GM12875 (cell line): ENCODE data around the gene ZBTB7C.

ENCODE experiments used
- H3K4me3 ChIP-seq: one replicate; pipeline ENCODE4 v1.5.1; 2011; ENCODE audit warnings: low read depth, low read length, control low read depth
- CTCF ChIP-seq: IDR thresholded peaks from 2 replicates; pipeline ENCODE4 v1.5.1; 2011; ENCODE audit warnings: low read depth, mild to moderate bottlenecking, control low read depth, inconsistent platforms, low read length, moderate library complexity, borderline replicate concordance; ENCODE audit not compliant: insufficient read depth

Gene ZBTB7C

GRCh38 chr18:48218285-48219022 lies 190.7 kb downstream of the ZBTB7C start:
- no peak overlapping the region for H3K4me3 ChIP-seq
- no peak for TF ChIP-seq CTCF

DNA sequence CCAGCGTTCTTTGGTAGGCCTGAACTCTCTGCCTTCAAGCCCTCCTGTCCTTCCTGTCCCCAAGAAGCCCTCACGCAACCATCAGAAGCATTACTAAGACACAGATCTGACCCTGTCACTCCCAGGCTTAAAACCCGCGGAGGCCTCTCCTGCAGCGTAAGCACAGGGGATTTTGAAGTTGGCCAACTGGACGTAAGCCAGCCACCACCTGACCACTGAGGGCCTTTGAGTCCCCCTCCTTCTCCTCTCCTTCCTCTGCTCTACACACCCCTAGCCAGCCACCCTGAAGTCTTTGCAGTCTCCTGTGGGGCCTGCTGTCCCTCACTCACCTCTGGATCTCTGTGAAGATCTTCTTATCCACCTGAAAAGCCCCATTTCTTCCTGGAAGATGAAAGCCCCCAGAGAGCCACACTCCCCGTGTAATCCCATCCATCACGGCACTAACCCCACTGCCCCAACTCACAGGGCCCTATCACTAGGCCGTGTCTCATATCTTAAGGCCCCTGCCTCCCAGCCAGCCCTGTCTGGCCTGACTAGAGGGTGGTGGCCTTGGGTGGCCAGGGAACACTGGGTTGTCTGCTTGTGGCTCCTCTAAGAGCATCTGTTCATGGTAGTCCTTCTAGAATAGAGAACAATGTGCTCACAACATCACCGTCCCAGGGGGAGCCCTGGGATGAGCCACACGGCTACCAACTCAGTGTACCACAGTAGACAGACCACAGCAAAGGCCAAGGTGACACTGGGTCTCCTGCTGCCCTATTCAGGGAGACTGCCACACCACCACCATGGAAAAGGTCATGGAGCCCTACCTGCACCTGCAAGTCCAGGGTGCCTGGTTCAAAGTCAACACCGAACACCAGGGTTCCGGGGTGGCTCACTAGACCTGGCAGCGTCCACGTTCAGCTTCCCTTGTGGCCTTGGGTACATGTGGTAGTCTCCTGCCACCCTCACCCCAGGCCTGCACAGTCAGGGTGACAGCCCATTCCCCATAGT lies 191.6 kb downstream of the ZBTB7C start:
- no peak overlapping the region for H3K4me3 ChIP-seq
- no peak for TF ChIP-seq CTCF

DNA sequence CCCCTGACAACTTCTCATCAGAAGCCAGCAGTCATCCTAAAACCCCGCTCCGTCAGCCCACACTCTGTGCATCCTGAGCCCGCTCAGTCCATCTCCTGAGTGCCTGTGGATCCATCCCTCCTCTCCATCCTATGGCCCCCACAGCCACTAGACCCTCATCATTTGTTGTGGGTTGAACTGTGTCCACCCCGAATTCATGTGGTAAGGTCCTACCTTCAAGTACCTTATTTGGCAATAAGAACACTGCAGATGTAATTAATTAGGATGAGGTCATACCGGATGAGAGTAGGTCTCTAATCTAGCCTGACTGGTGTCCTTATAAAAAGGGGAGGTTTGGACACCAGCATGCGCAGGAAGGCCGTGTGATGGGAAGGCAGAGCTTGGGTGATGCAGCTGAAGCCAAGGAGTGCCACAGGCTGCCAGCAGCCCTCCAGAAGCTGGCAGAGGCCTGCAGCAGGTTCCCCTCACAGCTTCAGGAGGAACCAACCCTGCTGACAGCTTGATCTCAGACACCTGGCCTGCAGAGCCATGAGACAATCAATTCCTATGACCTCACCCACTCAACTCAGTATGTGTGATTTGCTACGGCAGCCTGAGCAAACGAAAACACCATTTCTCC lies 192.4 kb downstream of the ZBTB7C start:
- TF ChIP-seq CTCF = no peak
- H3K4me3 ChIP-seq = no peak overlapping the region

DNA sequence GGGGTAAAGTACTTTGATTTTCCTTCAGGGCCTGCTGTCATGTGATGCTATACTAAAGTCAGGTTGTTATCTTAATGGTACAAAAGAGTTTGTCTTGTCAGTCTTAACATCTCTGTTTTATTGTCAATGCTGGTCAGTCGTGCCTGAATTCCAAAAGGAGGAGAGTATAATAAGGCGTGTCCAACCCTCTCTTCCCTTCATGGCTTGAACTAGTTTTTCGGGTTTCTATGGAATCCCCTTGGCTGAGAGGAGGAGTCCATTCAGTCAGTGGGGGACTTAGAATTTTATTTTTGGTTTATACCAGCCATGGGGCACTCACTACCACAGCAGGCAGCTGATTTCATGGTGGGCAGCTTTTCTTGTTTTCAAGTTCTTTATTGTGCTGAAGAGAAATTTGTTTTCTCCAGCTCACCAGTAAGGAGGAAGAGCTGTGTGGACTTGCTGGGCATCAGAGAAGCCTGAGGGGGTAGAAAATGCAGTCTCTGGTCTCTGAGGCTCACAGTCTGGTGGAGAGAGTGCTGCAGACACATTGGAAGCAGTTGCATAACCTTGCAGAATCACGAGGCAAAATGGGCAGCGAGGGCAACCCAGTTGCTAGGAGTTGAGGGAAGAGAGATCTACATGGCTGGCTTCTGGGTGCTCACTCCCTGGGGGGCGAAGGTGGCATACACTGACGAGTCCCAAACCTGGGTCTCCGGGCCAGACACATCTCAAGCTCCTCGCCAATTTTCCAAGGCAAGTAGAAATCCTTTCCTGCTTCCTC lies 193.1 kb downstream of the ZBTB7C start:
- no peak for TF ChIP-seq CTCF
- no peak overlapping the region for H3K4me3 ChIP-seq

- TF ChIP-seq CTCF = no peak
- H3K4me3 ChIP-seq = no peak overlapping the region
Observed at GRCh38 chr18:48213791-48214190, 195.4 kb downstream of the ZBTB7C start.

GRCh38 chr18:48208432-48209140 lies 200.6 kb downstream of the ZBTB7C start:
- TF ChIP-seq CTCF = no peak
- no peak overlapping the region for H3K4me3 ChIP-seq
